Measurements from ENCODE around the gene NENF. TPM values are rescaled to one million over a fixed set of nuclear protein-coding genes. Genes with fewer than 3 reads are reported as not detected.
"Not testable (repeated sequence)": the region's sequence is repeated elsewhere in the genome, so short reads cannot be mapped to it uniquely, and the experiment has no call there.

NENF gene
- polyA plus RNA-seq (ENCODE audit: insufficient read depth in 1 of 5, insufficient read length in 5 of 5, low replicate concordance in 1 of 5), result 10 to 100 TPM; 45.8 to 56.2 (median 52.2) TPM
- long read RNA-seq, donor 1, transcript NENF-204 (3 exons, 845 nt), result minor isoform, 13 of 127 reads
- long read RNA-seq, donor 1, transcript NENF-201 (4 exons, 949 nt), result major isoform, 101 of 127 reads
- long read RNA-seq, donor 1, partial matches to known transcripts, result 11 of 127 reads
- long read RNA-seq, donor 1, other reads (novel, unspliced or antisense), result 0 of 127 reads
- long read RNA-seq, donor 2, transcript NENF-201 (4 exons, 949 nt), result major isoform, 57 of 69 reads
- long read RNA-seq, donor 2, transcript NENF-204 (3 exons, 845 nt), result minor isoform, 12 of 69 reads
- long read RNA-seq, donor 2, partial matches to known transcripts, result 0 of 69 reads
- long read RNA-seq, donor 2, other reads (novel, unspliced or antisense), result 0 of 69 reads
- long read RNA-seq, donor 3, transcript NENF-201 (4 exons, 949 nt), result major isoform, 54 of 68 reads
- long read RNA-seq, donor 3, transcript NENF-204 (3 exons, 845 nt), result minor isoform, 13 of 68 reads
- long read RNA-seq, donor 3, partial matches to known transcripts, result 0 of 68 reads
- long read RNA-seq, donor 3, other reads (novel, unspliced or antisense), result 0 of 68 reads
- long read RNA-seq, donor 4, transcript NENF-201 (4 exons, 949 nt), result major isoform, 40 of 50 reads
- long read RNA-seq, donor 4, transcript NENF-204 (3 exons, 845 nt), result minor isoform, 10 of 50 reads
- long read RNA-seq, donor 4, partial matches to known transcripts, result 0 of 50 reads
- long read RNA-seq, donor 4, other reads (novel, unspliced or antisense), result 0 of 50 reads
- long read RNA-seq, donor 5, transcript NENF-201 (4 exons, 949 nt), result major isoform, 90 of 112 reads
- long read RNA-seq, donor 5, transcript NENF-204 (3 exons, 845 nt), result minor isoform, 21 of 112 reads
- long read RNA-seq, donor 5, partial matches to known transcripts, result 0 of 112 reads
- long read RNA-seq, donor 5, other reads (novel, unspliced or antisense), result 0 of 112 reads
- long read RNA-seq, donor 6, transcript NENF-201 (4 exons, 949 nt), result major isoform, 73 of 101 reads
- long read RNA-seq, donor 6, transcript NENF-204 (3 exons, 845 nt), result minor isoform, 18 of 101 reads
- long read RNA-seq, donor 6, partial matches to known transcripts, result 8 of 101 reads
- long read RNA-seq, donor 6, other reads (novel, unspliced or antisense), result 0 of 101 reads
- long read RNA-seq, donor 7, transcript NENF-204 (3 exons, 845 nt), result minor isoform, 12 of 60 reads
- long read RNA-seq, donor 7, transcript NENF-201 (4 exons, 949 nt), result major isoform, 47 of 60 reads
- long read RNA-seq, donor 7, partial matches to known transcripts, result 0 of 60 reads
- long read RNA-seq, donor 7, other reads (novel, unspliced or antisense), result 0 of 60 reads
- long read RNA-seq, donor 8, transcript NENF-201 (4 exons, 949 nt), result major isoform, 23 of 27 reads
- long read RNA-seq, donor 8, partial matches to known transcripts, result 0 of 27 reads
- long read RNA-seq, donor 8, other reads (novel, unspliced or antisense), result 0 of 27 reads

DNA sequence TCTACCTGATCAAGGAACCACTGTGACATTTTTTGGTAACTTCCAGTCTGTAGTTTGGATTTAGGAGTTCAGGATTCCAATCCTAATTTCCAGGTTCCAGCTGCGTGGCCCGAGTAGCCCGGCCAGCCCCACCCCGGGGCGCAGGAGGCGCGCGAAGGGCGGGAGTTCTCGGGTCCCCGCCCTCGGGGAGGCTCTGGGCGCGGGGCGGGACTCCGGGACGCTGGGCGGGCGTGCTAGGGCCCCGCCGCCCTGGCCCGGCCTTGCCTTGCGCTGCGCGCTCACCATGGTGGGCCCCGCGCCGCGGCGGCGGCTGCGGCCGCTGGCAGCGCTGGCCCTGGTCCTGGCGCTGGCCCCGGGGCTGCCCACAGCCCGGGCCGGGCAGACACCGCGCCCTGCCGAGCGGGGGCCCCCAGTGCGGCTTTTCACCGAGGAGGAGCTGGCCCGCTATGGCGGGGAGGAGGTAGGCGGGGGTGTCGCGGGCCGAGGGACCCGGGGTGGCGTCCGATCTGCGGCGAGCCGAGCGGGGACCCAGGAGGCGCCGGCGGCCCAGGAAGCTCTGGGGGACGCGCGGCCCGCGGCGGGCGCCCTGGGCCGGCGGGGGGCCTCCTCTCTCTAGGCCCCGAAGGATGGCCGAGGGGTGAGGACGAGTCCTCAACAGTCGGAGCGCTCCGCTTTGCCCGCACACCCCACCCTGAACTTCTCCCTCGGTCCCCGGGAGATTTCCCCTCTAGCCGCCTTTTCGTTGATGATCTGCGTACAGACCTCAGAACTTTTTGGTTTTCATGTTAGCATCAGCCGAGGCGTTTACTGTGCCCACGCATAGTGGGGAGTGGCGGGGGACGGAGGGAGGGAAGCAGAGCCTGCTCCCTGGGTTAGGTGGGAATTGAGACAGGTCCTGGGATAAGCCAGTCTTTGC is at the start of gene NENF:
NENF (plus strand) TSS at position 260 of the 916 bp plus-strand sequence; CDS start at position 284, 24 bp downstream.
- peak; percentile 70 to 74 for DNase-seq

DNA sequence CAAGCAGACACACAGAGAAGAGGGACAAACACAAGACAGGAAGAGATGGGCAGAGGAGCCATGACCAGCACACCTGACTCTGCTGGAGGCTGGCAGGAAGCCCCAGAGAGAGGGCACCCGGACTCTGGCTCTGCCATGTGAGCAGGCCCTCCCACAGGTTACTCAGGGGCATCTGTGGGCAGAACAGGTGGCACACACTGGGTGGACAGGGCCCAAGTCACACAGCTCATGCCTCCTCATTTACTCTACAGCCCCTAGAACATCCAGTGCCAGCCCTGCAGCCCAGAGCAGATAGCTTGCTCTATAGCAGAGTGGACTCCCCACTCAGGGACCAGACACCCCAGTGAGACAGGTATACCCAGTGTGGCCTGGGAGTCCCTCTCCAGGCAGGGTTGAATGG is 46.7 kb upstream of the NENF start:
- no peak for DNase-seq

DNA sequence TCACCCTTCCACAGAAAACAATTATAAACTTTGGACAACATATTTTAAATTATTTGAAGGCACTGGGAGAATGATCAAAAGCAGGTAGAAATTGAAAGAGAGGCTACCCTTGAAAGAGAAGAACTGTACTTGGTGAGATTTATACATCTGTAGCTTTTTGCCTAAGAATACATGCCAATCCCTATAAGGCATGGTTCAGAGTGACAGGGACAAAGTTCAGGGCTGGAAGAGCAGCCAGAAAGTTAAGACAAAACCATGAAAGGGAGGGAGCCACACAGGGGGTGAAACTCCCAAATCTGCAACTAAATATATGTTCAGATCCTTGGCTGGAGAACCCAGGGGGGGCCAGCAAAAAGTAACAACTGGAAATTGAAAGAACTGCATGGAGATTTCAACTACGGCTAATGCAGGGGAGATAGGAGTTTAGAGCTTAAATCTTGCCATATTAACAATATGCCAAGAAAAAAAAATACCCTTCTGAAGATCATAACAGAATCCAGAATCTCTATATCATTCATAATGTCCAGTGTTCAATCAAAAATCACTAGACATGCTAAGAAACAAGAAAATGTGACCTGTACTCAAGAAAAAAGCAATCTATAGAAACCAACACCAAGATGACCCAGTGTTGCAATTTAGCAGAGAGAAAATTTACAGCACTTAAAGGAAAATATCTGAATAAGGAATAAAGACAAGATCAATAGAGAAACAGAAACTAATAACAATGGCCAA is 43.6 kb upstream of the NENF start:
- no peak for DNase-seq

DNA sequence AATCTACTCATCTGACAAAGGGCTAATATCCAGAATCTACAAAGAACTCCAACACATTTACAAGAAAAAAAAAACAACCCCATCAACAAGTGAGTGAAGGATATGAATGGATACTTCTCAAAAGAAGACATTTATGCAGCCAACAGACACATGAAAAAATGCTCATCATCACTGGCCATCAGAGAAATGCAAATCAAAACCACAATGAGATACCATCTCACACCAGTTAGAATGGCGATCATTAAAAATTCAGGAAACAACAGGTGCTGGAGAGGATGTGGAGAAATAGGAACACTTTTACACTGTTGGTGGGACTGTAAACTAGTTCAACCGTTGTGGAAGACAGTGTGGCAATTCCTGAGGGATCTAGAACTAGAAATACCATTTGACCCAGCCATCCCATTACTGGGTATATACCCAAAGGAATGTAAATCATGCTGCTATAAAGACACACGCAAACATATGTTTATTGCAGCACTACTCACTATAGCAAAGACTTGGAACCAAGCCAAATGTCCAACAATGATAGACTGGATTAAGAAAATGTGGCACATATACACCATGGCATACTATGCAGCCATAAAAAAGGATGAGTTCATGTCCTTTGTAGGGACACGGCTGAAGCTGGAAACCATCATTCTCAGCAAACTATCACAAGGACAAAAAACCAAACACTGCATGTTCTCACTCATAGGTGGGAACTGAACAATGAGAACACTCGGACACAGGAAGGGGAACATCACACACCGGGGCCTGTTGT is 36.9 kb upstream of the NENF start:
- DNase-seq, result not testable (repeated sequence)

DNA sequence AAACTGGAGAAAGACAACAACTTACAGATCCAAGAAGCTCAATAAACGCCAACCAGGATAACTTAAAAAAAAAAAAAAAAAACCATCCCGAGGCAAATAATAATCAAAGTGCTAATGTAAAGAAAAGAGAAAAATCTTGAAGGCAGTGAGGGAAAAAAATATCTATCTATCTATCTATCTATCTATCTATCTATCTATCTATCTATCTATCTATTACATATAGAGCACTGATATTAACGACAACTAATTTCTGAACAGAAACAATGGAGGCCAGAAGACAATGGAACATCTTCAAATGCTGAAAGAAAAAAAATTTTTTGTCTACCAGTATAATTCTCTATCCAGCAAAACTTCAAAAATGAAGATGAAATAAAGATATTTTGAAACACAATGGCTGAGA is 36.1 kb upstream of the NENF start:
- DNase-seq, result no peak

DNA sequence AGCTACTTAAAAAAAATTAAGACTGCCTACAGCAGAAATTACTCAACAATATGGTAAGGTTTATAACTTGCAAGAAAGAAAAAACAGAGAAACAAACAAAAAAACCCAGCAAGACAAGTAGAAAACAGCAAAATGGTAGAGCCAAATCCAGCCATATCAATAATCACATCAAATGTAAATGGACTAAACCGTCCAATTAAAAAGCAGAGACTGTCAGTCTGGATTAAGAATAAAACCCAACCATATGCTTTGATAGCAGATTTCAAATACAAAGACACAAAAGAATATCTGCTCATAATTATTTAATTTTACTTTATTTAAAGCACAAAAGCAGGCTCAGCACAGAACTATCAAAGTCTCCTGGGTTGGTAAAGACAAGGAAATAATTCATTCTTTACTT is 35.5 kb upstream of the NENF start:
- no peak for DNase-seq

DNA sequence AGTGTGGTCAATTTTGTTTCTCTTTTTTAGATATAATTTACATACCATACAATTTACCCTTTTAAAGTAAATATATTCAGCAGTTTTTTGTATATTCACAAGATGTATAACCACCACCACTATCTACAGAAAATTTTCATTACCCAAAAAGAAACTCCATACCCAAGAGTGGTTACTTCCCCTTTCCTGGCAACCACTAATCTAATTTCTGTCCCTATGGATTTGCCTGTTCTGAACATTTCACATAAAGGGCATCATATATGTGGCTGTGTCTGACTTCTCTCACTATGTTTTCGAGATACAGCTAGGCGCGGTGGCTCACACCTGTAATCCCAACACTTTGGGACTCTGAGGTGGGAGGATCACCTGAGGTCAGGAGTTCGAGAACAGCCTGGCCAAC is 31.7 kb upstream of the NENF start:
- no peak for DNase-seq

DNA sequence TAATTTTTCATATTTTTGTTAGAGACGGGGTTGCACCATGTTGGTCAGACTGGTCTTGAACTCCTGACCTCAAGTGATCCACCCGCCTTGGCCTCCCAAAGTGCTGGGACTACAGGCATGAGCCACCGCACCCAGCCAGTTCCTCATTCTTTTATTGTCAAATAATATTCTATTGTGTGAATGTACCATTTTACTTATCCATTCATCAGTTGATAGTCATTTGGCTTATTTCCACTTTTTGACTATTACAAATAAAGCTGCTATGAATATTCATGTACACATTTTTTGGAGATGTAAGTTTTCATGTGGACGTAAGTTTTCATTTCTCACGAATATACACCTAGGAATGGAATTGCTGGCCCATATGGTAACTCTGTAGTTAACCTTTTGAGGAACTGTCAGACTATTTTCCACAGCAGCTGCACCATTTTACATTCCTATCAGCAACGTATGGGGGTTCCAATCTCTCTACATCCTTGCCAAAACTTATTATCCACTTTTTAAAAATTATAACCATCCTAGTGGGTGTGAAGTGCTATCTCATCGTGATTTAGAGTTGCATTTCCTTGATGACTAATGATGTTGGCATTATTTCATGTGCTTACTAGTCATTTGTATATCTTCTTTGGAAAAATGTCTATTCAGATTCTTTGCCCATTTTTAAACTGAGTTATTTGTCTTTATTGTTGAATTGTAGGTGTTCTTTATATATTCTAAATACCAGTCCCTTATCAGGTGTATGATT is 30.7 kb upstream of the NENF start:
- no peak for DNase-seq

DNA sequence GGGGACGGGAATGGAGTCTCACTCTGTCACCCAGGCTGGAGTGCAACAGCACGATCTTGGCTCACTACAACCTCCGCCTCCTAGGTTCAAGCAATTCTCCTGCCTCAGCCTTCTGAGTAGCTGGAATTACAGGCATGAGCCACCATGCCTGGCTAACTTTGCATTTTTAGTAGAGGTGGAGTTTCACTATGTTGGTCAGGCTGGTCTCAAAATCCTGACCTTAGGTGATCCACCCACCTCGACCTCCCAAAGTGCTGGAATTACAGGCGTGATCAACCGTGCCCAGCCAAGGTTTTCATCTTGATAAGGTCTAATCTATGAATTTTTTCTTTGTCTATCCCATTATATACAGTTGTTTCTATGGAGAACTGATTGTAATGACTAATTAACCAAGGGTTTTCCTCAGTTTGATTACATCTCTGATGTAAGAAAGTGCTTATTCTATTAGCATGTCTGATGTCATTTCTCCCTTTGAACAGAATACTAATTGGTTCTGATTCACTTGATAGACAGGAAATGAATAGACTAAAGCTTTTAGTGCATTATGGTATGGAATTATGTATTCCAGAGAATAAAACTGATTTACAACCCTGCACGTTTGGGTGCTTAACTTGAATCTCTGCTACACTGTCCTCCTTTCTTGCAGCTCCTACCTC is 29.9 kb upstream of the NENF start:
- DNase-seq, result no peak

DNA sequence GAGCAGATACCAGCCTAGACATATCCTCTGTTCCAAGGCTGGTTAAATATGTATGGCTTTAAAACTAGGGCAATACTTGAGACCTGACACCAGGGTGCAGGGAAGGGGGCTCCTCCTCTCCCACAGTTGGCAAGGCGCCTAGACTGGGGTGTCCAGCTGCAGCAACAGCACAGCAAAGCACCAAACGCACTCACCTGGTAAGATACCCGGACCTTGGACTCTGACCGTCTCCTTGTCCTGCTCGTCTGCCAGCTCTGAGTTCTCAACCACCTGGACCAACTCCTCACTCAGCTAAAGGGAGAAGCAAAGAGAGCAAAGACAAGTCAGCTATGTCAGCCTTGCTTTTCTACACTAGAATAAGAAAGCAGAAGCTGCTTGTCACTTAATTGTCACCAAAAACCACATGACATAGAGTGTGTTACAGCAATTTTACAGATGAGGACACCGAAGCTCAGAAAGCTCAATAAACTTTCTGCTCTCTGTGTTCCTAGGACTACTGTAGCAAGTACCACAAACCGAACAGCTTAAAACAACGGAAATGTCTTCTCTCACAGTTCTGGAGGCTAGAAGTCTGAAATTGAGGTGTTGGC is 22.4 kb upstream of the NENF start:
- no peak for DNase-seq

DNA sequence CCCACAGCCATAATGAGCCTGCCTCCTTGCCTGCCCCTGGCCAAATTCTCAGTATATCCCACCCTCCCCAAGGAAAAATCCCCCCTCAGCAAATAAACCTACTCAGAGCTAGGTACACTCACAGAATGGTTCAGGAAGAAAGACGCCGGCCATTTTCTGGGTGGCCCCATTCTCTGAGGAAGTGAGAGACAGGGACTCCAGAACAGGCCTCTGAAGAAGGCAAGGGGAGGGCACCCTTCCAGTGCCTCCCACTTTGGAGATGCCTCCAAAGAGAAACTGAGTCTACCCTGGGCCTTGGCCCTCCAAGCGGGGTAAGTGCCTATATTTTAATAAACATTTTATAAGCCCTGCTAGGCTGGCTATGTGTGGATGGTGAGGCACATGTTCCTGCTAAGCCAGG is 20.3 kb upstream of the NENF start:
- no peak for DNase-seq

DNA sequence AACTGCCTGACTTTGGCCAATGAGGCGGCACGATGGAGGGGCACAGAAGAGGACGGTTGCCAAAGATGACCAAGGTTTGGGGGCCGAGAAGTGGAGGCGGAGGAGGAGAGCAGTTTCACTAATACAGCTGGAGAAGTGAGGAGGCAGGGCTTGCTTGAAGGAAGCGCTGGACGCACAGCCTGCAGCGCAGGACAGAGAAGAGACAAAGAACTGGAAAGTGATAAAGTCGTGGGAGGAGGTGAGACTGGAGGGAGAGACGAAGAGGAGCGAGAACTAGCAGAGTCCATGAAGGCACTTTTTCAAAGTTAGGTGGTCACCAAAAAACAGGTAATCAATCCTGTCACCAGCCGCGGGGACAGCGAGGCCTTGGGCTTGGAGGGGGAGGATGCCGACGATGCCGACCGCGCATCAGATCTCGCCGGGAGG is 18.8 kb upstream of the NENF start:
- no peak for DNase-seq

DNA sequence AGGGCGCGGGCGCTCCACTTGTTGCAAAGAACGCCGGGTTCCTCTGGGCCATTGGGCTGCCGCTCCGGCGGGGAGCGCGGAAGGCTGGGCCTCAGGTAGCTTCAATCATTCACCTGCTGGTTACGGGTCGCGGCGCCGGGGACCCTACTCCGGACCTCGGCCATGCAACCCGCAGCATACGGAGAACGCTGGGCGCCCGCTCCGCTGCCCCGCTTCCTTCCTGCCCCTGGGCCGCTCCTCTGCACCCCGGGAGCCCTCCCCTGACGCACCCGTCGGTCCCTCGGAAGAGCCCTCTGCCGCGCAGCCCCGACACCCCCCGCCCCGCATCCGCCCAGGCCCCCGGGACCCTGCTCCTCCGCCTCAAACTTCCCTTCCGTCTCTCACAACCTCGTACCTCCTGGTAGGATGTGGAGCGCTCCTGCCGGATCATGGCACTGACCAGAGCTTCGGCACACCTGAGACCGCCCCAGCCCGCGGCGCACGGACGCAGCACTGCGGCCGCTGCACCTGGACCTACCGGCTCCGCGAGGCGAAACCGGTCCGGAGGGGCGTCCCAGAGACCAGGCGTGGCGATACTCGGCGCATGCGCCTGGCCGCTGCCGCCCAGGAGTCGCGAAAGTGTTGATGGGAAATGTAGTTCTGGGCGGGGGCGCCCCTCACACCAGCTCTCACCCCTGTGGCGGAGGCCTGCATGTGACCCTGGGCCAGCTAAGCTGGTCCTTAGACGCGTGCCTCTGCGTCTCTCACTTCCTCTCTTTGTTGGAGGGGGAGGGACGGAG is 18.2 kb upstream of the NENF start, which contains the start of gene PACC1:
PACC1 (minus strand) TSS at position 559 of the 779 bp plus-strand sequence; CDS start at position 430, 129 bp downstream.
- DNase-seq, result peak; percentile 87 to 88

DNA sequence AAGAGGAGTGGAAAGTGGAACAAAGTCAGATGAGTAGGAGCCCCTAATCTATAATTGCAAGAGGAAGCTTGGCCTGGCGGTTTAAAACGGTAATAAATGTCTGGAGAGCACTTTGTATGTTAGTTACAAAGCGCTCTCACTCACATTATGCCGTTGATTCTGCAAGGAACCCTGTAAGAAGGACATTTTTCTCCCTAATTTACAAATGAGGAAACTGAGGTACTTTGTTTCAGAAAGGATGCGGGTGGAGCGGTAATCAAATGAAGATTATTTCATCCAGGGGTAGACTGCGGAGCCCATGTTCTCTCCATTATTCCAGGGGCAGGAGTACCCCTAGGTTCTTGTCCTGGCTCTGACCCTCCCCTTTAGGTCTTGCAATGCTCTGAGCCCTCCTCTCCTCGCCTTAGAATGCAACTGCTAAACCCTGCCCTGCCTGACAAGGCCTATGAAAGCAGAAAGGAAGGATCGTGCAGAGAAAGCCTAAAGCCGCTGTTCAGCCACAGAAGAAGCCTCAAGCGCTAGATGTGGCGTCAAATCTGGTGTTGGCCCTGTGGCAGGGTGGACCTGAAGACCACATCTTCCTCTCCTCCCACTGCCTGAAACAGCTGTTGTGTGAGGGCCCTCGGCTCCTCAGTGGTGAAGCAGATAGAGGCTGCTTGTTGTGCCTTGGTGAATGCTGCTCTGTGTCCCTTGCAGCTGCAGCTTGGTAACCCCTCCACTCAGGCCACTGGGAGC is 17.4 kb upstream of the NENF start:
- DNase-seq, result no peak

DNA sequence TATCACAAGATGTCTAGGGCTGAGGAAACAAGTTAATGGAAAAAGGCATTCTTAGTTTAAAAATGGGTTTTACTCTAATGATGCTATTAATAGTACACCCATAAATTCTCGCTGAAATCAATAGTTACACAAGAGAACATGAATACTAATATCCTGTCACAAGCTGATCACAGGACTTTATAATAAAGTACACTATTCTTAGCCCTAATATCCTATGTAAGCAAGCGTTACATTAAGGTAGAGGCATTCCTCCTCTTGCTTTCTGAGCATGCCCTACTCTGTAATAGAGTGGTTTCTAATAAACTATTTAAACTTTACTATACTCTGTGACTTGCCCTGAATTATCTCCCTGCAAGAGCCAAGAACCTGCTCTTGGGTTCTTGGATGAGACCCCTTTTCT is 11.6 kb upstream of the NENF start:
- no peak for DNase-seq
